GM19193 (cell line): ENCODE data around the gene NRK.

Experiments
- POLR2A ChIP-seq: IDR thresholded peaks from 4 replicates; pipeline ENCODE4 v1.6.1; 2011; ENCODE audit not compliant: insufficient read depth, insufficient read length; ENCODE audit errors: extremely low read depth

The NRK gene, protein sequence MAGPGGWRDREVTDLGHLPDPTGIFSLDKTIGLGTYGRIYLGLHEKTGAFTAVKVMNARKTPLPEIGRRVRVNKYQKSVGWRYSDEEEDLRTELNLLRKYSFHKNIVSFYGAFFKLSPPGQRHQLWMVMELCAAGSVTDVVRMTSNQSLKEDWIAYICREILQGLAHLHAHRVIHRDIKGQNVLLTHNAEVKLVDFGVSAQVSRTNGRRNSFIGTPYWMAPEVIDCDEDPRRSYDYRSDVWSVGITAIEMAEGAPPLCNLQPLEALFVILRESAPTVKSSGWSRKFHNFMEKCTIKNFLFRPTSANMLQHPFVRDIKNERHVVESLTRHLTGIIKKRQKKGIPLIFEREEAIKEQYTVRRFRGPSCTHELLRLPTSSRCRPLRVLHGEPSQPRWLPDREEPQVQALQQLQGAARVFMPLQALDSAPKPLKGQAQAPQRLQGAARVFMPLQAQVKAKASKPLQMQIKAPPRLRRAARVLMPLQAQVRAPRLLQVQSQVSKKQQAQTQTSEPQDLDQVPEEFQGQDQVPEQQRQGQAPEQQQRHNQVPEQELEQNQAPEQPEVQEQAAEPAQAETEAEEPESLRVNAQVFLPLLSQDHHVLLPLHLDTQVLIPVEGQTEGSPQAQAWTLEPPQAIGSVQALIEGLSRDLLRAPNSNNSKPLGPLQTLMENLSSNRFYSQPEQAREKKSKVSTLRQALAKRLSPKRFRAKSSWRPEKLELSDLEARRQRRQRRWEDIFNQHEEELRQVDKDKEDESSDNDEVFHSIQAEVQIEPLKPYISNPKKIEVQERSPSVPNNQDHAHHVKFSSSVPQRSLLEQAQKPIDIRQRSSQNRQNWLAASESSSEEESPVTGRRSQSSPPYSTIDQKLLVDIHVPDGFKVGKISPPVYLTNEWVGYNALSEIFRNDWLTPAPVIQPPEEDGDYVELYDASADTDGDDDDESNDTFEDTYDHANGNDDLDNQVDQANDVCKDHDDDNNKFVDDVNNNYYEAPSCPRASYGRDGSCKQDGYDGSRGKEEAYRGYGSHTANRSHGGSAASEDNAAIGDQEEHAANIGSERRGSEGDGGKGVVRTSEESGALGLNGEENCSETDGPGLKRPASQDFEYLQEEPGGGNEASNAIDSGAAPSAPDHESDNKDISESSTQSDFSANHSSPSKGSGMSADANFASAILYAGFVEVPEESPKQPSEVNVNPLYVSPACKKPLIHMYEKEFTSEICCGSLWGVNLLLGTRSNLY (N-terminal part only)

DNA sequence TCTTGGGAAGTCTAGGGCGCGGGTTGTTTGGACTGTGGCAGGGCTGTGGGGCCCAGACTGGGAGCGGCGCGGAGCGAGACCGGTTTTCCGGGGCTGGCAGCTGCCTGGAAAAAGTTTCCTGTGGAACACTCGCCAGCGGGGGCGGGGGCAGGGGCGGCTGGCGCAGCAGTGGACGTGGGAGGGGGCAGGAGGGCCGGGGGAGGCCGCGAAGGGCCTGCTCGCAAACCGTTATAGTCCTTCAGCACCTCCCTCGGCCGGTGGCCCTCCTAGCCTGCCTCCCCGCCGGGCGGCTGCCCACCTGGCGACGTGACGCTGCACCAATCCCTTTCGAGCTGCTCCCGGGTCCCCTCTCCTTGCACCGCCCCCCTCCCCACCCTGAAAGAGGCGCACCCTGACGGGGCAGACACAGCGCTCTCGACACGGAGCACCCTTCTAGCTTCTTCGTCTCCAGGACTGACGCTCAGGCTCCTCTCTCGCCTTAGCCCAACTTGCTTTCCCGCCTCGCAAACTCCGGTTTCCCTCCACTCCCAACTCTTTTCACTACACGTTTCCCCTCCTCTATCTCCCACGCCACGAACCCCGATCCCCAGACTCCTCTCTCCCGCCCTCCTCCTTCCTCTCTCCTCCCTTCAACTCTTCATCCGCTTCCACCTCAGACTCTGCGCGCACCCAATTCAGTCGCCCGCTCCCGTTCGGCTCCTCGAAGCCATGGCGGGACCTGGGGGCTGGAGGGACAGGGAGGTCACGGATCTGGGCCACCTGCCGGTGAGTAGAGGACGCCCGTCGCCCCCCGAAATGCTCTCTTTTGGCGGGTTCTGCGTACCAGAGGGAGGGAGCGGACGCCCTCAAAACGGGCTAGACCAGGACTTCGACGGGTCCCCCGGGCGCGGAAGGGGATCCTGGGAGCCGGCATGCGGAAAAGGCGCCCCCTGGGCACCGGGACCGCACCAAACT lies at the start of gene NRK:
NRK (plus strand) TSS at position 402 of the 954 bp plus-strand sequence; CDS start at position 709, 307 bp downstream.
- no peak for TF ChIP-seq POLR2A

- TF ChIP-seq POLR2A: no peak
Measured at GRCh38 chrX:105773801-105774200, 48.5 kb upstream of the NRK start.

GRCh38 chrX:105775679-105776078 lies 46.7 kb upstream of the NRK start:
- TF ChIP-seq POLR2A: no peak

DNA sequence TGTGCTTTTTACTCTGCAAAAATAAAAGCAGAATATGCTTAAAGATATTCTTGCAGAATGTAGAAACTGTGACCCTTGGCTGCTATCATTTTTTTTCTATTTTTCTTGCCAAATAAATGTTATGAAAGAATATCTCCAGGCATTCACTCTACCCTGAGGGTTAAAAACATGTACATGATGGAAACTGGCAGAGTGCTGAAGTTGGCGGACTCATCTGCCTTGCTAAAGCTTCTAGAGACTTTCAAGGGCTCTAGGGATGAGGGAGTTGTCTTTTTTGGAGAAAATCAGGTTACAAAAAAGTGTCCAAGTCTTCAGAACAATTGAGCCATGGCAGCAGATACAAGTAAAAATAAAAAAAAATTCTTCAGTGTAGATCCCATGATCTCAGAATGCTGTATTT lies 40.5 kb upstream of the NRK start:
- TF ChIP-seq POLR2A: no peak

DNA sequence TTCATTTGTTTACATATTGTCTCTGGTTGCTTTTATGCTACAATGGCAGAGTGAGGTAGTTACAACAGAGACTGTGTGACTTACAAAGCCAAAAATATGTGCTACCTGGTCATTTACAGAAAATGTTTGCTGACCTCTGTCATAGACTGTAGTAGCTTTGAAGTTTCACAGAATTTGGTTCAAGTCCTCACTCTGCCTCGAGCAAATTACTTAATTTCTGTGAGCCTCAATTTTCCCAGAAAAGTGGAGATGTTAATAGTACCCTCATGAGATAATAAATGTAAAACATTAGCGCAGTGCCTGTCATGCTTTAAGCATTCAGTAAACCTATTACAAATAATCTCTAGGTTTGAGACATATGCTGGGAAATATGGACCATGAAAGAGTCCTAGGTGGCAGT lies 18.4 kb upstream of the NRK start:
- TF ChIP-seq POLR2A: no peak

DNA sequence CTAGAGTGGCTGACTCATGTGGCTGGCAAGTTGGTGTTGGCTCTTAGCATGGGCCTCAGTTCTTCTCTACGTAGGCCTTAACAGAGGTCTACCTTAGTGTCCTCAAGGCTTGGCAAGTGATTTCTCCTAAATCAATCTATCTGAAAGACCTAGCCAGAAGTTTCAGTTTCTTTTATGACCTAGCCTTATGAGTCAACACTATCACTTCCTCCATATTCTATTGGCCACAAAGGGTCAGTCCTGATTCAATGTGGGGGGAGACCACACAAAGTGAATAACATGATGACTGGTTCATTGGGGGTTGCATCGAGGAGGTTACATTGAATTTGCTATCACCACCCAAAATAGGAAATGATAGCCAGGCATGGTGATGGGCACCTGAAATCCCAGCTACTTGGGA lies 5.8 kb upstream of the NRK start:
- TF ChIP-seq POLR2A: no peak

- TF ChIP-seq POLR2A: no peak
Measured at GRCh38 chrX:105820247-105820646, 2.1 kb upstream of the NRK start.

DNA sequence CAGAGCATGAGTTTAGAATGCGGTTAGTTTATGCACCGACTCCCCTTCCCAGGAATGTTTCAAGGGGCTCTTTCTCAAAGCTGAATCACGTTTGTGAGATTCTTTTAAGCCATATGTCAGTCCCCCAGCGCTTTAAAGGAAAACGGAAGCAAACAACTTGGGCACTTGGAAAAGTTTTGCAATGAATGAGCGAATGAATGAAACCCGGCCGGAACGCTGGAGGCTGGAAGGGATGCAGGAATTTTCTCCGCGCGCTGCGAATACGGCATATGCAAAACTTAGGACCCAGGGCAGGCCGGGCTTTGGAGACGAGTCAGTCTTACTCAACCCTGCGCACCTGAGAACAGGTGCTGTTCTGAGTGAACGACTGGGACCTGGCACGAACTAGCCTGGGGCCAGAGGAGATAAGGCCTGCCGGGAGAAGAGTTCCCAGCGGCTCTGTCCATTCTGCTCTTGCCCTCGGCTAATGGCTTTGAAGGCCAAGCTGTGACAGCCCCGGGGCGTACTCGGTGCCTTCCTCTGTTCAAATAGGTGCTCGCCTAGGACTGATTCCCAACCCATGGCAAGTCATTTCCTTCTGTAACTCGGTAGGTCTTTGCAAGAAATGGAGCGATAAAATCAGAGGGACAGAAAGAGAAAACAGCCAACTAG lies 743 bp upstream of the NRK start:
- no peak for TF ChIP-seq POLR2A

DNA sequence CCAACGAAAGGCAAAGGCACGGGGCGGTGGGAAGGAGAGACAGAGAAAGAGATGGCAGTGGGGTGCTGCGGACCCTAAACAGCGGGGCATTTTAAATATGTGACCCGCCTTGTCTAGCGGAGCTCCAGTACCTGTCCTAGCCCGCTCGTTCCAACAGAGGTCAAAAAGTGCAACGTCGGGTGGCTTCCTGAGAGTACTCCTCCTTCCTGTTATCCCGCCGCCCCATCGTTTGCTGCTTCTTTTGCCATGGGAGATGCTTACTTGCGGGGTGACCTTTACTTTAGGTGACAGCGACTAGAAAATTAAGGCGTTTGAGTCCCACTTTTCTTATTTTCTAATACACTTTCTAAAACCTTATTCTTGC lies 735 bp downstream of the NRK start:
- TF ChIP-seq POLR2A: no peak

GRCh38 chrX:105829011-105829410 lies 6.7 kb downstream of the NRK start:
- TF ChIP-seq POLR2A: no peak

DNA sequence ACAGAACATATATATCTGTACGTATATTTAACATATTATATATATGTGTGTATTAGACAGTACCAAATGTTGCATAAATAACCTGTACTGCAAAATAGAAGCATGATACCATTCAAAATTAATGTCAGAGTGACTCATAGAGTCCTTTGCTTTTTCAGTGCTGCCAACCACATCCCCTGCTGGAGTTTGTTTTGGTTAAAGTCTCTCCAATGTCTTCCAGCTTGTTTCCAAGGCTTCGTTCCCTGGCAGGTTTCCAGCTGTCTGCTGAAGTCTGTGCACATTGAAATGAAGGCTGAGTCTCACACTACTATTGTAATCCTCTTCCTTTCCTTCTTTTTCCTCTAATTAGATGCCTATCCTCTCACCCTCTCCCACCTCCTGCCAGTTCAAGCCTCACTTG lies 14.9 kb downstream of the NRK start:
- no peak for TF ChIP-seq POLR2A

- no peak for TF ChIP-seq POLR2A
Measured at GRCh38 chrX:105845631-105846030, 23.3 kb downstream of the NRK start.

DNA sequence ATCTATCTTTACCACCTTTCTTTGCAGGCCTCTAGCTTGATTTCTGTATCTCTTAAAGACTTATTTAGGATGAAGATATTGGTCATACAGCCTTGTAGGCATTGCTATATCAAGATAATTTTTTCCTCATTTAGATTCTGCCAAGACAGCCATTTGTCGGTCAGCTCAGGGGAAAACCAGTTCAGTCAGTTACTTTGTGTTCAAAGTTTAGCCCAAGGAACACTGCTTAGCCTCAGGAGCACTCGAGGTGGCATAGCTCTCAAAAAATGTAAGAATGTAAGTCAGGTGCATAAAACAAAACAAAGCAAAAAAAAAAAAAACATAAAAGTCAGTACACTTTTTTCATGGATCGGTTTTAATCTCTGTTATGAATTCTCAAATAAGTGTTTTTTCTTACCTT lies 43.4 kb downstream of the NRK start:
- TF ChIP-seq POLR2A: no peak

DNA sequence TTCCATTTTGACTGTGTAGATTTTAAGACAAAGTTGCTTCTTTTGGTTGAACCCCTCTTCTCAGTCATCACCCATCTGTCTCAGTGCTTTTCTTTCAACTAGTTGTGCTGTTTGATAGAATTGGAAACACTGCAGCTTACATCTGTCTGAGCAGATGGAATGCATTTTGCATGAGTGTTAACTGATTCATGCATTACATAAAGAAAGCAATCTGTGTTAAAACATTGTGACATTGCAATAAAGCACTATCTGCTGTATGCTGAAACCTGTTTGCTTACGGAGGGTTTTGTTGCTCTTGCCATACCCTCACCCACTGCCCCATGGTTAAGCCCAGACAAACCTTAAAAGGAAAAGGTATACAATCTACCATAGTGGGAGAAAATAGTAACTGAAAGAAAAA lies 47.4 kb downstream of the NRK start:
- TF ChIP-seq POLR2A: no peak
